Calu3 (cell line): ENCODE data around the gene AEBP1. TPM values are rescaled to one million over a fixed set of nuclear protein-coding genes. Genes with fewer than 3 reads are reported as not detected.

Experiments
- BruUV-seq: library from RNA; stranded (reverse); fragments of 400-500 nt; replicated peaks from 2 replicates; lab custom pipeline; 2021; lab: Mats Ljungman, UMichigan
- CTCF ChIA-PET: fragments of 300-600 bp; sonication (Branson Sonifier 250); formaldehyde crosslinking; loops from one replicate; lab custom pipeline; 2022; ENCODE audit warnings: antibody characterized with exemption; lab: Charles Lee
- DNase-seq: peaks from one replicate; pipeline ENCODE4 v3.0.0; 2022
- H3K27ac Mint-ChIP-seq: one replicate; pipeline ENCODE4 v1.8.0; 2022; ENCODE audit warnings: mixed read lengths; ENCODE audit not compliant: unreplicated experiment
- H3K27me3 Mint-ChIP-seq: one replicate; pipeline ENCODE4 v1.8.0; 2022; ENCODE audit warnings: mixed read lengths; ENCODE audit not compliant: unreplicated experiment
- H3K36me3 Mint-ChIP-seq: one replicate; pipeline ENCODE4 v1.8.0; 2022; ENCODE audit warnings: mild to moderate bottlenecking, moderate library complexity, mixed read lengths; ENCODE audit not compliant: insufficient read depth, unreplicated experiment
- H3K4me1 Mint-ChIP-seq: one replicate; pipeline ENCODE4 v1.8.0; 2022; ENCODE audit warnings: mild to moderate bottlenecking, low read depth, mixed read lengths; ENCODE audit not compliant: unreplicated experiment
- H3K4me3 Mint-ChIP-seq: one replicate; pipeline ENCODE4 v1.8.0; 2022; ENCODE audit warnings: mild to moderate bottlenecking, low read depth, moderate library complexity, mixed read lengths; ENCODE audit not compliant: unreplicated experiment
- H3K9me3 Mint-ChIP-seq: one replicate; pipeline ENCODE4 v1.8.0; 2022; ENCODE audit warnings: low read depth, mixed read lengths; ENCODE audit not compliant: unreplicated experiment
- intact Hi-C: fragments of 100-400 bp; cut with micrococcal nuclease; formaldehyde crosslinking; loops from one replicate; pipeline ENCODE4 v1.10.0; 2022; ENCODE audit not compliant: unreplicated experiment
- total RNA-seq: library from RNA; stranded (reverse); gene quantifications from 2 replicates; pipeline ENCODE4 v1.2.3, GENCODE V29; 2022
- TF ChIP-seq, protein P1 (sequence below): fragments of 200-600 bp; IDR thresholded peaks from one replicate; pipeline ENCODE4 v1.8.0; 2022; ENCODE audit warnings: antibody characterized with exemption; ENCODE audit not compliant: unreplicated experiment

The AEBP1 gene
- total RNA-seq, 1 experiment from 2014 or later: not detected

DNA sequence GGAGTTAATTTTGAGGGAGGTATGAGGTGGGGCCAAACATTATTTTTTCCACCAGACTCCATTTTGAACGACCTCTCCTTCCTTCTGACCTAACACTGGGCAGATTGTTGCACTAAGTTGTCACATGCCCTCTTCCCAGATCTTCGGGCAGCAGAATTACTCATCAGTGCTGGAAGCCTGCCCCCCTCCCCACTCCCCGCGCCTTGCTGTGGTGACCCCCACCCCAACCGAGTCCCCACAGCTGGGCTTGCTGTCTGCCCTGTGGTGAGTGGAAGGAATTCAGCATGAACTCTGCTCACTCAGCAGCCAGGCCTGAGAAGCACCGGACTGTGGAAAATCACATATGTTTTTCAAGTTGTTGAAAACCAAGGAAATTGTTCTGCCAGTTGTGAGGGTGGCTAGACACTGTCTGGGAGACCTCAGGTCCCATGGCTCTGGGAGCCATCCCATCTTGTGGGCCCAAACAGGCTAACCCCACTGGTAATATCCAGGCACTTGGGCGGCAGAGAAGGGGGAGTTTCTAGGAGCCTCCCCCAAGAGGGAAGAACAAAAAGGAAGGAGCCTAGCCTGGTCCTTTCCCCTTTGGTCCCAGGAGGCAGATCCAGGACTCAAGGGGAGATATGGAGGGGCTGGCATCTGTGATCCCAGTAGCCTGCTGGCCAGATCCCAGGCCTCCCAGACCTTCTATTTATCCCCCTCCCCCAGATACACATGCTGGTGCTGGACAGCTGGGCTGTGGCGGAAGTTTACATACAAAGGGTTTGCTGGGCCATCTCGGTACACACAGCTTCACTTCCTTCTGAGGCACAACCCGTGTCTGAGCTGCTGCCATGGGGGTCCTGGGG is 3.5 kb upstream of the AEBP1 start:
- CTCF ChIA-PET: interaction anchor here (0.6 kb wide), 1 partner anchor 542 kb away, joined by 5 read pairs; no protein-coding TSS in a partner anchor
- DNase-seq: no peak
- TF ChIP-seq, protein P1, sequence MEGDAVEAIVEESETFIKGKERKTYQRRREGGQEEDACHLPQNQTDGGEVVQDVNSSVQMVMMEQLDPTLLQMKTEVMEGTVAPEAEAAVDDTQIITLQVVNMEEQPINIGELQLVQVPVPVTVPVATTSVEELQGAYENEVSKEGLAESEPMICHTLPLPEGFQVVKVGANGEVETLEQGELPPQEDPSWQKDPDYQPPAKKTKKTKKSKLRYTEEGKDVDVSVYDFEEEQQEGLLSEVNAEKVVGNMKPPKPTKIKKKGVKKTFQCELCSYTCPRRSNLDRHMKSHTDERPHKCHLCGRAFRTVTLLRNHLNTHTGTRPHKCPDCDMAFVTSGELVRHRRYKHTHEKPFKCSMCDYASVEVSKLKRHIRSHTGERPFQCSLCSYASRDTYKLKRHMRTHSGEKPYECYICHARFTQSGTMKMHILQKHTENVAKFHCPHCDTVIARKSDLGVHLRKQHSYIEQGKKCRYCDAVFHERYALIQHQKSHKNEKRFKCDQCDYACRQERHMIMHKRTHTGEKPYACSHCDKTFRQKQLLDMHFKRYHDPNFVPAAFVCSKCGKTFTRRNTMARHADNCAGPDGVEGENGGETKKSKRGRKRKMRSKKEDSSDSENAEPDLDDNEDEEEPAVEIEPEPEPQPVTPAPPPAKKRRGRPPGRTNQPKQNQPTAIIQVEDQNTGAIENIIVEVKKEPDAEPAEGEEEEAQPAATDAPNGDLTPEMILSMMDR: no peak
- H3K4me3 Mint-ChIP-seq: no peak overlapping the region
- no peaks in the 10 kb centered on the region for H3K9me3 Mint-ChIP-seq
- no peak overlapping the region for H3K27ac Mint-ChIP-seq
- BruUV-seq: no TSS peak
- intact Hi-C loops: no loop called here
- H3K36me3 Mint-ChIP-seq: no peaks in the 10 kb centered on the region
- peaks cover 55% of the 10 kb centered on the region for H3K27me3 Mint-ChIP-seq
- peaks cover 6% of the 10 kb centered on the region for H3K4me1 Mint-ChIP-seq

DNA sequence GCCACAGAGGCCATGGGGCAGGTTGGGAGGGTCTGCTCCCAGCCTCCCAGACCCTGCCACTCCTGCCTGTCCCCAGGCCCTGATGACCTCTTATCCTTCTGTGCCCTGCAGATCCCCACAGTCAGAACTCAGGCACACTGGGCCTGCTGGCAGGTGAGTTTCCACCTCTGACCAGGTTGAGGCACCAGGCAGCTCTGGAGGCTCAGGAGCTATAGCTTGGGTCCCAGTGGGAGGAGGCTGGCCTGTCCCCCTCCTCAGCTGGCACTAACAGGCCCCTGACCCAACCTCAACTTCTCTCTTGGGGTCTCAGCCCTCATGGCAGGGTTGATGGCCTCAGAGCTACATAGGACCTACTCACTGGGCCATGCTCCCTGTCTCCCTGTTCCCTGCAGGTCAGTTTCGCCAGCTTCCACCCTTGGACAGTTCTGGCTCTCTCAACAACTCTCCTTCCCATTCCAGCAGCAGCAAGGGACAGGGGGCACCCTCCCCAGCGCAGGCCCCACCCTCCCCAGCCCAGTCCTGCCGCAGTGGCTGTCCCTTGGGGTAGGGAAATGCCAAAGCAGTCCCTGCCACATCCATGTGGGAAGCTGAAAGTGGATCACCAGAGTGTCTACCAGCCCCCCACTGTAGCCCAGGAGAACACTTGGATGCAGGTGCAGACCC is 2.7 kb upstream of the AEBP1 start:
- Mint-ChIP-seq H3K27ac (no peak overlapping the region), H3K9me3 (no peaks in the 10 kb centered on the region), H3K27me3 (peaks cover 56% of the 10 kb centered on the region), H3K4me3 (no peak overlapping the region), H3K4me1 (peaks cover 6% of the 10 kb centered on the region), H3K36me3 (no peaks in the 10 kb centered on the region)
- TF ChIP-seq, protein P1: no peak
- no TSS peak for BruUV-seq
- no peak for DNase-seq
- intact Hi-C loops: no loop called here
- CTCF ChIA-PET: interaction anchor here (0.5 kb wide), 1 partner anchor 631 kb away, joined by 3 read pairs; no protein-coding TSS in a partner anchor

DNA sequence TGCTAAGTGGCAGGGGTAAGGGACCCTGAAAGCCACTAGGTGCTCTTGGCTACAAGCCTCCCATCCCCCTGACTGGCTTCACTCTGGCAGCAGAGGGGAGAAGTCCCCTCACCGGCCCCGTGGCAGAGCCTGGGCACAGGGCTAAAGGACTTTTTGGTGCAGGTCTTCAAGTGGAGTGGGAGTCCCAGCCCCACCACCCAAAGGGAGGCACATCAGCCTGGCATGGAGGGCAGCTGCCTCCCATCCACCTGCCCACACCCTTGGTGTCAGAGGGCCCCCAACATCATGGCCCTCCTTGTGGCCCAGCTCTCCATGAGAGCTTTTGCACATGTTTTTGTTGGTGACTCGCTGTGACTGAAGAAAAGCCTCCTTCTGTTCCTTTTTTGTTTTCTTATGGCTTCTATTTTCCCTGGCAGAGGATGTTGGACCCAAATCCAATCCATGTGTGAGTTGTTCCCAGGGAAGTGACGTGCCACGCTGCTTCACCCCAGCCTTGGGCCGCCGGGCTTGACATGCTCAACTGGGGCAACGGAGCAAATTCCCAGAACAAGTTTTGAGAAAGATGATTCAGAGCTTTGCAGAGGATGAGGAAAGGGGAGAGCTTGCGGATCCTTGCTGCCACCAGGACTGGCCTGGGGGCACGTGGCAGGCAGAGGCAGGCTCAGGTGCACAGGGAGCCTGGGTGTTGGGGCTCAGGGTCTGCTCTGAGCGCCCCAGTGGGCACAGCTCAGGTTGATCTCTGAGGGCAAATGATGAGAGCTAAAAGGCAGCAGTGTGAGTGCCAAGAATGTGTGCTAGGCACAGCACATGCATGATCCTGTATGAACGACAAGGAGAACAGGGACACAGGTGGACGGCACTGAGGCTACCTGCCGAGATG is 1.9 kb upstream of the AEBP1 start:
- no peaks in the 10 kb centered on the region for H3K36me3 Mint-ChIP-seq
- peaks cover 52% of the 10 kb centered on the region for H3K27me3 Mint-ChIP-seq
- peaks cover 6% of the 10 kb centered on the region for H3K4me1 Mint-ChIP-seq
- no peak for DNase-seq
- no peaks in the 10 kb centered on the region for H3K9me3 Mint-ChIP-seq
- CTCF ChIA-PET: interaction anchor here (0.5 to 1.0 kb wide), 2 partner anchors 21 to 631 kb away, joined by 3 to 6 read pairs; no protein-coding TSS in a partner anchor
- no peak overlapping the region for H3K27ac Mint-ChIP-seq
- no peak overlapping the region for H3K4me3 Mint-ChIP-seq
- no TSS peak for BruUV-seq
- TF ChIP-seq, protein P1: no peak
- intact Hi-C loops: no loop called here
